GM23248 (cell line): ENCODE measurements around the gene SHISA9.

ENCODE experiments used
- EZH2 ChIP-seq: fragments of 200-600 bp; sonication (generic); IDR thresholded peaks from 2 replicates; pipeline ENCODE4 v1.6.1; 2018; ENCODE audit warnings: antibody characterized with exemption, mild to moderate bottlenecking; ENCODE audit not compliant: insufficient read depth, poor library complexity, severe bottlenecking
- EZH2phosphoT487 ChIP-seq: fragments of 200-600 bp; sonication (generic); IDR thresholded peaks from 2 replicates; pipeline ENCODE4 v1.6.1; 2018; ENCODE audit warnings: antibody characterized with exemption, moderate library complexity, mild to moderate bottlenecking, low read depth; ENCODE audit not compliant: insufficient read depth

DNA sequence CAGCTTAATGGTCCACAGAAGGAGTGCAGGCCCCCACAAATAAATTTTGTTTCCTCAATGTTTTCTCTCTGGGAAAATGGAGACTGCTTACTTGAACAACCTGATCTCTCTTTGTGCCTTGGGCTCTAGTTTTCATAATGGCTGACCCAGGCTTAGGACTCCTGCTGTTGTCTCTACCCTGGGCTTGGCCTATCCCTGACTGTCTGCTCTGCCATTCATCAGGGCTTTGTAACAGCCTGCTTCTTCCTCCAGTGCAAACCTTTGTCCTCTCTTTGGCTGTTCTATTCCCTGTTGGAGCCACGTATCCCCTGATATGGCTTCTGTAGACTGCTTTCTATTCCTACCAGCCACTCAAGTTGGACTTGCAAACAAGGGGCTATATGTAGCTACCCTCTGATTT lies 139.8 kb downstream of the SHISA9 start:
- TF ChIP-seq EZH2phosphoT487, result no peak
- no peak for TF ChIP-seq EZH2
